GM10266 (cell line): Measurements from ENCODE around the gene CFAP45.

Experiments
- DNase-seq: peaks from one replicate; pipeline ENCODE4 v3.0.0; 2012; ENCODE audit errors: extremely low spot score
- CTCF ChIP-seq: IDR thresholded peaks from 2 replicates; pipeline ENCODE4 v1.5.1; 2012; ENCODE audit warnings: mild to moderate bottlenecking, low read depth; ENCODE audit not compliant: control insufficient read depth, insufficient read depth; ENCODE audit errors: missing control alignments

CFAP45 gene

GRCh38 chr1:159931101-159931794 is 31.3 kb upstream of the CFAP45 start:
- no peak for DNase-seq
- no peak for TF ChIP-seq CTCF

GRCh38 chr1:159930634-159931033 is 30.7 kb upstream of the CFAP45 start:
- no peak for DNase-seq
- no peak for TF ChIP-seq CTCF

GRCh38 chr1:159930216-159930615 is 30.3 kb upstream of the CFAP45 start:
- DNase-seq = no peak
- TF ChIP-seq CTCF = no peak

GRCh38 chr1:159929155-159930051 is 29.4 kb upstream of the CFAP45 start:
- TF ChIP-seq CTCF = no peak
- DNase-seq = no peak

GRCh38 chr1:159928491-159929050 is 28.6 kb upstream of the CFAP45 start:
- no peak for DNase-seq
- TF ChIP-seq CTCF = no peak

- DNase-seq = peak; percentile 56
Measured at GRCh38 chr1:159927849-159928431, 28.0 kb upstream of the CFAP45 start.

More at GRCh38 chr1:159927849-159928431, 28.0 kb upstream of the CFAP45 start:
- no peak for TF ChIP-seq CTCF
